ENCODE results near the gene HELZ. TPM values are rescaled to one million over a fixed set of nuclear protein-coding genes. Genes with fewer than 3 reads are reported as not detected.

HELZ gene
- total RNA-seq, 1 experiment from 2014 or later: 42.3 TPM

DNA sequence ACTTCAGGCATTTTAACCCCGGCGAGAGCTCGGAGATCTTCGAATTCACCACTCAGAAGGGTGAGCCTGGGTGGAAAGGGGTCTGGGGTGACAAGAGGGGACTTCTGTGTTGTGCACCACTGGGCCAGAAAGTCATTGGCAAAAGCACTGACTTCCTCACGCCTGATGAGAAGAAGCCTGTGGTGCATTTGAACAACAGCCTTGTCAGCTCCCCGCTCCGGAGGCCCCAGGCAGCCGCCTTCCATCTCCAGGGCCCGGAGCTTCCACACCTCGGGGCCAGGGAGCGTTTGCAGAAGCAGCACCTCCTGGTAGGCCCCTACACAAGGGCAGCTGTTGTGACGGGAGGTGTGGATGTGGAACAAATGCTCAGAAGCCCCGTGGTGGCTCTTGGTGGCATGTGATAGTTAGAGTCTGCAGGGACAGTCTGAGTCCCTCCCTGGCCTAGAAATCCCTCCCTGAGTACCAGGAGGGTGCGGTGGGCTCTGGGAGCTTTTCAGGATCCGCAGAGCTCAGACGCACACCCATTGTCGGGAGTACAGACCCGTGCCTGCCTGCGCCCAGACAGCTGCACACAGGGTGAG, 190.9 kb downstream of the HELZ start:
- Histone ChIP-seq H3K4me1 (no peaks in the 10 kb centered on the region), H3K27me3 (no peaks in the 10 kb centered on the region), H3K27ac (no peak overlapping the region), H3K9me3 (replicated peaks) (peaks cover 4% of the 10 kb centered on the region), H3K4me3 (no peak overlapping the region), H3K36me3 (no peaks in the 10 kb centered on the region)
- DNase-seq: no peak

DNA sequence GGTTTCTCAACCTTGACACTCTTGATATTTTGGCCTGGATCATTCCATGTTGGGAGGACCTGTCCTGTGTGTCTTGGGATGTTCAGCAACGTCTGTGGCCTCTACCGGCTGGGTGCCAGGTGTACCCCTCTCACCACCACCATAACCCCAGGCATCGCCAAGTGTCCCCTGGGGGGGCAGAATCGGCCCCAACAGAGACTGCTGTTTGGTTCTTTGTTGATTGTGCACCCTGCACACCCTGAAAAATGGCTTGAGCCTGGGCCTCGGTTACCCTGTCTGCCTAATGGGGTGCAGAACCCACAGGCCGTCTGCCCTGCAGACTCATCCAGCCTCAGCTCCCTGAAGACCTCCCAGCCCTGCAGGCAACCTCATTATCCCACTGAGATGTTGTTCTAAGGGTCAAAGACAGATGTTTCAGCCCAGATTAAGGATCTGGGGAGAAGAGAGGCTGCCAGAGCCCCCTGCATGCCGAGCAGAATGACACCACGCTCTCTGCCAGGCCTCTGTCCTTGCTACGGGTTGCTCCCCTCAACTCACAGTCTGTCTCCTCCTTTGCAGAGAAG, 191.5 kb downstream of the HELZ start:
- Histone ChIP-seq H3K4me1 (no peaks in the 10 kb centered on the region), H3K9me3 (replicated peaks) (peaks cover 9% of the 10 kb centered on the region), H3K27ac (no peak overlapping the region), H3K4me3 (no peak overlapping the region), H3K27me3 (no peaks in the 10 kb centered on the region), H3K36me3 (no peaks in the 10 kb centered on the region)
- DNase-seq: no peak

DNA sequence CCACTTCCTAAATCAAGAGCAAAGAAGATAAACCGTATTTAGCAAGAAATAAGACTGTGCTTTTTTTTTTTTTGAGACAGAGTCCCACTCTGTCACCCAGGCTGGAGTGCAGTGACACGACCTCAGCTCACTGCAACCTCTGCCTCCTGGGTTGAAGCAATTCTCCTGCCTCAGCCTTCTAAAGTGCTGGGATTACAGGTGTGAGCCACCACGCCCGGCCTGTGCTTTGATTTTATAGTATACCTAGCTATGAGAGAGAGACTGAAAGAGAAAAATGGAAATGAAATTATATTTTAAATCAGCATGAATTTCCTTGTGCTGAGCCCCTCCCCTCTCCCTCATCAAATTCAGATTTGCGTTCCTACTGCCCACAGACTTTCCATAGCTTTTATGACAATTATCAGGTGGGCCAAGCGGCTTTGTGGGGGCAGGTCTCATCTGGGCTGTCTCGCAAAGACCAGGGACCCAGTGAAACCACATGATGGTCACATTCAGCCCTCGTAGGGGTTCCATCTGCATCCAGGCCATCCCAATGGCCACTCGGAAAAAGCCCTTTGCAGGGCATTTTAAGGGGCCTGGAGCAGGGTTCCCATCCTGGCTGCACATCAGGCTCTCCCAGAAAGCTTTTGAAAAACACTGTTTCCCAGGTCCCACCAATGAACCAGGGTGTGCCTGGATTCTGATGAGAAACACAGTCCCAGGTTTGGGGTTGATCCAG, 192.1 kb downstream of the HELZ start:
- peaks cover 12% of the 10 kb centered on the region for H3K9me3 ChIP-seq (replicated peaks)
- no peak overlapping the region for H3K27ac ChIP-seq
- no peak overlapping the region for H3K4me3 ChIP-seq
- DNase-seq: no peak
- no peaks in the 10 kb centered on the region for H3K36me3 ChIP-seq
- H3K27me3 ChIP-seq: no peaks in the 10 kb centered on the region
- no peaks in the 10 kb centered on the region for H3K4me1 ChIP-seq

DNA sequence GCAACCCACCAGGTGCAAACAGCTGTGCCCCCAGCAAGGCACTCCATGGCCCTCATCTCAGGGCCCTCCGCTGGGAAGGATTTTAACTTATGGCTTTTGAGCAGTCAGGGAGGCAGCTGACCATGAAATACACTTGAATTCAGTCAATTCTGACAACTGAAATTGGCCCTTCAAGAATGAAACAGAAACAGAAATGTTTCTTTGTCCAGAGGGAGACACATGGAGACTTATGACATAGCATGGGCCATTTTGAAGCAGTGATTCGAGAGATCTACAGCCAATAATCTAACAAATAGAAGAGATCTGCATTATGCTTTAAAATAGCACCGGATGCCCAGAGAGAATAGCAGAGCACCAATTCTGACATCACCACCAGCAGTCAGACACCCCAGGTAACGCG, 193.2 kb downstream of the HELZ start:
- no peaks in the 10 kb centered on the region for H3K27me3 ChIP-seq
- no peak overlapping the region for H3K4me3 ChIP-seq
- DNase-seq: no peak
- peaks cover under 1% of the 10 kb centered on the region; the same call in 1 of the 2 replicates for H3K4me1 ChIP-seq
- peaks cover 18% of the 10 kb centered on the region for H3K9me3 ChIP-seq (replicated peaks)
- no peak overlapping the region for H3K27ac ChIP-seq
- no peaks in the 10 kb centered on the region for H3K36me3 ChIP-seq

DNA sequence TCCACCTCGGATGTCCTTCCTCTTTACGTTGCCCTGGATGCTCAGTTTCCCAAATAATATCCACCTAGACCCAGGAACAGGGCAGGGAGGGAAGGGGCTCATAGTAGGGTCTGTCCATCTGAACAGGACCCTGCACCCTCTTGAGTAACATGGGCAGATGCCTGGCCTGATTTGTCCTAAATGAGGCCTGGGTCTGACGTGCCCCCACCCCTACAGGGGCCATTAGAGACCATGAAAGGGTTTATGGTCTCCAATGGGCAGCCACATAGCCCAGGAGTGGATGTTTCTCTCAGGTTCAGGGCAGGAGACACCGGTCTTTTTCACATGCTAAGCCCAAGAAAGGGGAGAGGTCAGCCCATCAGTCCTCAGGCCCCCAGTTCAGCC, 193.8 kb downstream of the HELZ start:
- Histone ChIP-seq H3K4me3 (no peak overlapping the region), H3K27me3 (no peaks in the 10 kb centered on the region), H3K9me3 (replicated peaks) (peaks cover 18% of the 10 kb centered on the region), H3K36me3 (no peaks in the 10 kb centered on the region), H3K4me1 (peaks cover 7% of the 10 kb centered on the region), H3K27ac (no peak overlapping the region)
- no peak for DNase-seq

DNA sequence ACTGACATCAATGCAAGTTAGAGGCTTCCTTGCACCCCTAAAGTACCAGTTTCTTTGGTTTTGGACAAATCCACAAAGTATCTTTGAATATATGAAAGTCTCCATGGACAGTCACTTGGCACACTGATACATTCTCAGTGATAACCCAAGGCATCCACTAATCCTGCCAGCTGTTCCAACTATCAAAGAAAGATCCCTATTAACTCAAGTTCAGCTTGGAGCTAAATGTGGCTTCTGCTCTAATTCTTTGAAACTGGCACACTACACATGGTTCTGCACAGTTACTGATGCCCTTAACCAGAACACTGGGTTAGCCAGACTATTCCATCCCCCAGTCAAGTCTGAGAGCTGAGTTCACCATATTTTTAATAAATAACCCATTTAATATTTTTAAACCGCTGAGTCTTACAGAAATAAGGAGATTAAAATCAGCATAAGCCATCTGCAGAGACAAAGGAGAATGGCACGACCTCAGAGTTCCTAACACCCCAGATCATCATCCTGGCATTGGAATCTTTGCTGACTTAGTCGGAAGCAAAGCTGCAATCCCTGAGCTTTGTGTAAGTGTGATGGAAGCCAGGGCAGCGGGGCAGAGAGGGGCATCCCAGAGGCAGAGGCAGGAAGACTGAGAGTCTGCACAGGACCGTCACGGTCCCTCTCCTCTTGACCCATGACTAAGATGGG, 194.4 kb downstream of the HELZ start:
- H3K4me3 ChIP-seq: no peak overlapping the region
- no peaks in the 10 kb centered on the region for H3K36me3 ChIP-seq
- H3K27ac ChIP-seq: no peak overlapping the region
- no peaks in the 10 kb centered on the region for H3K27me3 ChIP-seq
- peaks cover 13% of the 10 kb centered on the region for H3K4me1 ChIP-seq
- no peak for DNase-seq
- H3K9me3 ChIP-seq (replicated peaks): peaks cover 18% of the 10 kb centered on the region

DNA sequence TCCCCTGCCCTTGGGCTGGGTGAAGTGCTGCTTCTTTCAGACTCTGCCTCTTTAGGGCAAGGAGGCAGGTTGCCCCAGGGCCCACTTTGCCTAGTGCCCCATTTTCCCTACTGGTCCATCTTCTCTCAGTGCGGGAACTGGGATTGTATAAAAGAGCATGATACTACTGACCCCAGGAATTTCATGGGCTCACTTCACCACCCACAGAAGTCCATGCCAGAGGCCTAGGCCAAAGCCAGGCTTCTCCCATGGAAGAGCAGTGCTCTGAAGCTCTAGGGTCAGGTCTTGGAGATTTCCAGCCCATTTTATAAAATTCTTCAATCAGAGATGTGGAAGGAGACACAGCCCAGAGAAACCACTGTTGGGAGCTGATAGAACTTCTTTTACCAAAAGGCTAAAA, 194.9 kb downstream of the HELZ start:
- Histone ChIP-seq H3K4me3 (no peak overlapping the region), H3K27ac (no peak overlapping the region), H3K27me3 (no peaks in the 10 kb centered on the region), H3K36me3 (no peaks in the 10 kb centered on the region), H3K9me3 (replicated peaks) (peaks cover 18% of the 10 kb centered on the region), H3K4me1 (peaks cover 13% of the 10 kb centered on the region)
- DNase-seq: no peak

DNA sequence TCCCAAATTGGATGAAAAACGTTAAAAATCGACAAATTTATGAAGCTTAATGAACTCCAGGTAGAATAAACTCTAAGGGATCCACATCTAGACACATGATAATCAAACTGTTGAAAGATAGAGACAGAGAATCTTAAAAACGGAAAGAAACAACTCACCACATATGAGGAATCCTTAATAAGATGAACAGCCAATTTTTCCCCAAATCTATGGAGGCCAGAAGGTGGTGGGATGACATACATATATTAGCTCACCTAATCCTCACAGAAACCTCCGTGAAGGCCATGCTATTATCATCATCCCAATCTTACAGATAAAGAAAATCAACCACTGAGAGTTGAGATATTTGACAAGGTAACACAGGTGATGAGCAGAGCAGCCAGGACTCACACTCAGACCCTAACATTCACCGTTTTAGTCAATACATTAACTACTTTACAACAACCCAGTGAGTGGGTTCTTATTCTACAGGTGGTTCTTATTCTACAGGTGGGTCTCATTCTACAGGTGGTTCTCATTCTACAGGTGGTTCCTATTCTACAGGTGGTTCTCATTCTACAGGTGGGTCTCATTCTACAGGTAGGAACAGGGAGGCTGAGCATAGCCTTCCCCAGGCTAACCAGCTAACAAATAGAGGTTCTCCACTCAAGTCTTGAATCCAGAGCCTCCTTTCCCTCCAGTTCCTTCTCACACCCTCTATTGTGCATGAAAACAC, 195.8 kb downstream of the HELZ start:
- DNase-seq: no peak
- H3K9me3 ChIP-seq (replicated peaks): peaks cover 18% of the 10 kb centered on the region
- H3K27me3 ChIP-seq: no peaks in the 10 kb centered on the region
- peaks cover 13% of the 10 kb centered on the region for H3K4me1 ChIP-seq
- no peak overlapping the region for H3K4me3 ChIP-seq
- H3K27ac ChIP-seq: no peak overlapping the region
- no peaks in the 10 kb centered on the region for H3K36me3 ChIP-seq

DNA sequence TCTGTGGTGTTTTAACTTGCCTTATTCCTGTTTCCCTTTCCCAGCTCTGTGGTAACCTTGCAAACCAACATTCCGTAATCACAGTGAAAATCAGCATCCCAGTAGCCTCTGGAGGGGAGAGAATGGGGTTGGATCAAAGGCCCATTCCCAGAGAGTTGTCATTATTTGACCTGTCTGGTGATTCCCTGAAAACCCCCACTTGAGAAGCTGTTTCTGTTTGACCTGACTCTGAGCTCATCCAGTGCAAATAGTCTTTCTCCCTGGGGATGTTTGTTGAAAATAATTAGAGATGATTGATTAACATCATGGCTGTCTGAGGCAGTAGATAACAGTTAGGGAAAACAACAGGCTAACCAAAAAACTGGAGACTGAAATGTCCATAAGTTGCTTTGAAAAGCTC, 197.6 kb downstream of the HELZ start:
- no peak for DNase-seq
- H3K4me1 ChIP-seq: peaks cover 13% of the 10 kb centered on the region

DNA sequence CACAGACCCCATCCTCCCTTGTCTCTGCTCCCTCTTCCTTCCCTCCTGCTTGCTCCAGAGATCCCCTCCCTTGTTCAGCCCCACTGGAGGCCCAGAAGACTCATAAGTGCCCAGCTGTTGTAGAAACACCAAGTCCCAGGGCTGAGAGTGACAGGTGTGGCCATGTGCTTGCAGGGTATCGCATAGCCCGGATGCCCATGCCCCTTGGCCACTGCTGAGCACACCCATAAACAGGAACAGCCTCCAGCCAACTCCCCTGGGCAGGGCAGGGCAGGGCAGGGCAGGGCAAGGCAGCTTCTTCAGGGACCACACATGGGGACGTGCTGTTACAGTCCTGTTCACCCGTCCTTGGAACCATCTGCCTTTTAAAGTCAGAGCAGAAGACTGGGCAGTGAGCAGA, 198.6 kb downstream of the HELZ start:
- Histone ChIP-seq H3K4me3 (no peak overlapping the region), H3K36me3 (no peaks in the 10 kb centered on the region), H3K27ac (no peak overlapping the region), H3K9me3 (replicated peaks) (peaks cover 18% of the 10 kb centered on the region), H3K27me3 (no peaks in the 10 kb centered on the region), H3K4me1 (peaks cover 13% of the 10 kb centered on the region)
- peak; percentile 74 to 80 for DNase-seq

More for the DNA sequence above, 197.6 kb downstream of the HELZ start:
- peaks cover 18% of the 10 kb centered on the region for H3K9me3 ChIP-seq (replicated peaks)
- no peak overlapping the region for H3K27ac ChIP-seq
- no peak overlapping the region for H3K4me3 ChIP-seq
- H3K36me3 ChIP-seq: no peaks in the 10 kb centered on the region
- H3K27me3 ChIP-seq: no peaks in the 10 kb centered on the region

DNA sequence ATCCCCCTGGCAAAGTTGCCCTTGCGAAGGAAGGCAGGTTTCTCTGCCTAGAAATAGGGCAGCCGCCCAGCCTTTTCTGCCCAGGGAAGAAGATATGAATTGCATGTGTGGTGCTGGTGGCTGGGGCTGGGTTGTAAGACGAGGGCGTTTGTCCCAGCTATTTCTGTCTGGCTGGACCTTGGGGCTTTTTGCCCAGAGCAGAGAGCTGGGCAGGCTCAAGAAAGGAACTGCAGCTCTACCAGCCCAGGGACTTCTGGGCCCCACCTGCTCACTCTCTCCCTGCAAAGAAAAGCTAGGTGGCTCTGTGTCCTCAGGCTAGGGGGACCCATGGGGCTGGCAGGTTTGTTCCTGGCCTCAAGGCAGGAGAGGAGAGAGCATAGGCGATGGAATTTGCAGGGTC, 200.1 kb downstream of the HELZ start:
- Histone ChIP-seq H3K4me3 (no peak overlapping the region), H3K27me3 (no peaks in the 10 kb centered on the region), H3K27ac (no peak overlapping the region), H3K9me3 (replicated peaks) (peaks cover 18% of the 10 kb centered on the region), H3K4me1 (peaks cover 13% of the 10 kb centered on the region), H3K36me3 (no peaks in the 10 kb centered on the region)
- no peak for DNase-seq

DNA sequence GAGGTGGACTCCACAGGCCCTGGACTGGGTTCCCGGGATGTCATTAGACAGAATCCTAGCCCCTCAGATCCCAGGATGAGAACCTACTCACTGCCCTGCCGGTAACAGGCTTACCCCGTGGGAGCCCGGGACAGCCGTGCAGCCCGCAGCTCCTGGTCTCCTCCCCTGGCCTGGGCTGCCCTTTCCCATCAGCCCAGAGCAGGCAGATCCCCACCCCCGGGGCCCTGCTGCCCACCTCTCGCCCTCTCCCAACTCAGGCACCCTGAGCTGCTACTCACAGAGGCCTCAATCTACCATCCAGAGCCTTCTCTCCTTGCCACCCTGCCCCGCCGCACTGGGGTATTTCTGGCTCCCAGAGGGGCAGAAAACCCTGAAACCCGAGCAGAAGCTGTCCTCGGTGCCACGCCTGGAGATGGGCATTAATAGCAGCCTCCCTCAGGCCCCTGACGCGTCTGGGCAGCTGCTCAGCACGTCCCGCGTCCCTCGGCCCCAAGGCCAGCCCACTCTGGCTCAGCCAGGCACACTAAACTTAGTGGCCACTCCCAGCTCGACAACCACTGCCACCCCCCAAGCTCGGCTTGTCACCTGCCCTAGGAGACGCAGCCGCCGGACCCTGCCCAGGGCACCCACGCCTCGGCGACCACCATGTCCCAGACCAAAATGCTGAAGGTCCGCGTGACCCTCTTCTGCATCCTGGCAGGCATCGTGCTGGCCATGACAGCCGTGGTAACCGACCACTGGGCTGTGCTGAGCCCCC, 200.8 kb downstream of the HELZ start, which contains the start of gene CACNG1:
CACNG1 (plus strand) TSS at position 539 of the 757 bp plus-strand sequence; CDS start at position 646, 107 bp downstream.
- peaks cover 13% of the 10 kb centered on the region for H3K4me1 ChIP-seq
- DNase-seq: peak; percentile 58 to 65
- H3K36me3 ChIP-seq: no peaks in the 10 kb centered on the region
- H3K27me3 ChIP-seq: no peaks in the 10 kb centered on the region
- H3K4me3 ChIP-seq: peak within 1 kb of the TSS; percentile 40
- no peak within 1 kb of the TSS for H3K27ac ChIP-seq
- peaks cover 15% of the 10 kb centered on the region for H3K9me3 ChIP-seq (replicated peaks)

DNA sequence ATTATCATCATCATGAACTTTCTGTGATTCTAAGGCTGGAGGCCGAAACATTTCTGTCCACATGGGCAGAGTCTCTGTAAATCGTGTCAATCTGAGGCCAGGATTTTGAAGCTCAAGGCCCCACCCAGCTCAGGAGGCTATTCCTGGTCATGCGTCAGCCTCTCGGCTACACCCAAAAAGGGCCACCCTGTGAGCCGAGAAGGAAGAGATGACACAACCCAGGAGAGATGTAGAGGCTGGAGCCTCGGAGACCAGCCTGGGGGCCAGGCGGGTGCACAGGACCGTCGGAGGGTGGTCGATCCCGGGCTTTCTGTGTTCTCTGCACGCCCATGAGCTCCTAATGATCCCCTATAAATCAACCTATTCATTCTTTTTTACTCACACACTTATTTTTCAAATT, 201.7 kb downstream of the HELZ start:
- H3K27me3 ChIP-seq: no peaks in the 10 kb centered on the region
- H3K4me3 ChIP-seq: no peak overlapping the region
- H3K36me3 ChIP-seq: no peaks in the 10 kb centered on the region
- no peak for DNase-seq
- no peak overlapping the region for H3K27ac ChIP-seq
- H3K9me3 ChIP-seq (replicated peaks): peaks cover 6% of the 10 kb centered on the region
- H3K4me1 ChIP-seq: peaks cover 13% of the 10 kb centered on the region

All from SJCRH30 (cell line).